Measurements from ENCODE around the gene HTT.
"Not testable (repeated sequence)": the region's sequence is repeated elsewhere in the genome, so short reads cannot be mapped to it uniquely, and the experiment has no call there.

HTT gene

DNA sequence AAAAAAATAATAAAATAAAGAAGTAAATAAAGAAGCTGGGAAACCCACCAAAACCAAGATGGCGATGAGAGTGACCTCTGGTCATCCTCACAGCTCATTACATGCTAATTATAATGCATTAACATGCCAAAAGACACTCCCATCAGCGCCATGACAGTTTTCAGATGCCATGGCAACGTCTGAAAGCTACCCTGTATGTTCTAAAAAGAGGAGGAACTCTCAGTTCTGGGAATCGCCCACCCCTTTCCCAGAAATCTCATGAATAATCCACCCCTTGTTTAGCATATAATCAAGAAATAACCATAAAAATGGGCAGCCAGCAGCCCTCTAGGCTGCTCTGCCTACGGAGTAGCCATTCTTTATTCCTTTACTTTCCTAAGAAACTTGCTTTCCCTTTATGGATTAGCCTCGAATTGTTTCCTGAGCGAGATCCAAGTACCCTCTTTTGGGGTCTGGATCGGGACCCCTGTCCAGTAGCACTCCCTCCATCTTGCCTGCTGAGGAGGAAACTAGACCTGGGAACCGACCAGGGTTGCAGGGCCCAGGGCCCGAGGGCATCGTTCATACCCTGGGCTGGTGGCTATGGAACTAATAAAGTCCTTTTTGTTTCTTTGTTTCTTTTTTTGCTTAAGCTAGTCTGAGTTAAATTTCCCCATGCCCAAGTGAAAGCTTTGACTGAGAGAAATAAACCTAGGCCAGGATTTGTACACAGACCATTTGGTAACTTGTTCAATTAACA lies 31.0 kb upstream of the HTT start:
- TF ChIP-seq, protein P1, sequence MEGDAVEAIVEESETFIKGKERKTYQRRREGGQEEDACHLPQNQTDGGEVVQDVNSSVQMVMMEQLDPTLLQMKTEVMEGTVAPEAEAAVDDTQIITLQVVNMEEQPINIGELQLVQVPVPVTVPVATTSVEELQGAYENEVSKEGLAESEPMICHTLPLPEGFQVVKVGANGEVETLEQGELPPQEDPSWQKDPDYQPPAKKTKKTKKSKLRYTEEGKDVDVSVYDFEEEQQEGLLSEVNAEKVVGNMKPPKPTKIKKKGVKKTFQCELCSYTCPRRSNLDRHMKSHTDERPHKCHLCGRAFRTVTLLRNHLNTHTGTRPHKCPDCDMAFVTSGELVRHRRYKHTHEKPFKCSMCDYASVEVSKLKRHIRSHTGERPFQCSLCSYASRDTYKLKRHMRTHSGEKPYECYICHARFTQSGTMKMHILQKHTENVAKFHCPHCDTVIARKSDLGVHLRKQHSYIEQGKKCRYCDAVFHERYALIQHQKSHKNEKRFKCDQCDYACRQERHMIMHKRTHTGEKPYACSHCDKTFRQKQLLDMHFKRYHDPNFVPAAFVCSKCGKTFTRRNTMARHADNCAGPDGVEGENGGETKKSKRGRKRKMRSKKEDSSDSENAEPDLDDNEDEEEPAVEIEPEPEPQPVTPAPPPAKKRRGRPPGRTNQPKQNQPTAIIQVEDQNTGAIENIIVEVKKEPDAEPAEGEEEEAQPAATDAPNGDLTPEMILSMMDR (IDR thresholded peaks at IDR 0.05; ENCODE audit: insufficient read depth, low read length, poor library complexity, severe bottlenecking): no peak
- Histone ChIP-seq H3K27me3 (replicated peaks; ENCODE audit: control insufficient read depth, insufficient read depth, low read length) (no peaks in the 10 kb centered on the region), H3K4me3 (replicated peaks; ENCODE audit: low read depth, low read length) (no peak overlapping the region), H3K36me3 (ENCODE audit: control insufficient read depth, insufficient read depth, low read length) (no peaks in the 10 kb centered on the region)
- no peak for DNase-seq (ENCODE audit: extremely low read depth, insufficient read length)

DNA sequence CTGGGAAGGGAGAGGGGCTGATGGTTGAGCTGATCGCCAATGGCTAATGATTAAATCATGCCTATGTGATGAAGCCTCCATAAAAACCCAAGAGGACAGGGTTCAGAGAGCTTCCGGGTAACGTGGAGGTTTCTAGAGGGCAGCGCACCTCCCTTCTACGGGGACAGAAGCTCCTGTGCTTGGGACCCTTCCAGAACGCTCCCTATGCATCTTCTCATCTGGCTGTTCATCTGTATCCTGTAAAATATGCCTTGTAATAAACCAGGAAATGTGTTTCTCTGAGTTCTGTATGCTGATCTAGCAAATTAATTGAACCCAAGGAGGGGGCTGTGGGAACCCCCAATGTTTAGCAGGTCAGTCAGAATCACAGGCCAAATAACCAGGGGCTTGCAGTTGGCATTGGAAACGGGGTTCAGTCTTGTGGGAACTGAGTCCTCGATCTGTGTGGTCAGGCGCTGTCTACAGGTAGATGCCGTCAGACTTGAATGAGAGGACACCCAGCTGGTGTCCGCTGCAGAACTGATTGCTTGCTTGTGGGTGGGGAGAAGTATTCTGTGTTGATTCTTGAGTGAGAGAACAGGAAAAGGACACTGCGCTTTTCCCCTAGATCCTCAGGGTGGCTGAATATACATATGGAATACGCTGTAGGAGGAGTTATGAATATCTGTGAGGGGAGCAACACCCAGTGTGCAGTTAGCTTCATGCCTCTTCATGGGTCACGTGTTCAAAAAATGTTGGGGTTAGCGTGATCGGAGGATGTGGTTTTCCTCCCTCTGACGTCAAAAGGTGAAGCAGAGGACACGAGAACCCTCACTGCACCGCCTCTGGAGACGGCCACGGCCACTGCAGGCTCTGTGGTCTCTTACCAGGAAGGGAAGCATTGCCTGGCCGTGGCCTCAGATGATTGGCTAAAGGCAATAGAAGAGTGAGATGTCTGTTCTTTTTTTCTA lies 29.3 kb upstream of the HTT start:
- H3K36me3 ChIP-seq (ENCODE audit: control insufficient read depth, insufficient read depth, low read length): no peaks in the 10 kb centered on the region
- DNase-seq (ENCODE audit: extremely low read depth, insufficient read length): peak; percentile 72
- TF ChIP-seq, protein P1 (IDR thresholded peaks at IDR 0.05; ENCODE audit: insufficient read depth, low read length, poor library complexity, severe bottlenecking): peak; percentile 9

DNA sequence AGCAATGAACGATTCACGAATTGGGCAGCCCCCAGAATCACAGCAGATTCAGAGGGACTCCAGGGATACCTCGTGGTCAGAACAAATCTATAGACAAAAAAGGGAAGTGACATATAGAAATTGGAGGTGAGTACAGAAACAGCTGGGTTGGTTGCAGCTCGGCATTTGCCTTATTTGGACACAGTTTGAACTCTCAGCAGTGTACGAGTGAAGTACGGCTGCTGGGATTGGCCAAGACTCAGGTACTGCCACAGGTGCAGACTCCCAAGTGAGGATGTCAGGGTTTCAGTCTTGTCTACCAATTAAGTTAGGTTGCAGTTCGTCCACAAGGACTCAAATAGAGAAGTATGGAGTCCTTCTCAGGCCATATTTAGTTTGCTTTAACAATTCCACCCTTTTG lies 28.3 kb upstream of the HTT start:
- TF ChIP-seq, protein P1 (IDR thresholded peaks at IDR 0.05; ENCODE audit: insufficient read depth, low read length, poor library complexity, severe bottlenecking): no peak
- Histone ChIP-seq H3K36me3 (ENCODE audit: control insufficient read depth, insufficient read depth, low read length) (no peaks in the 10 kb centered on the region), H3K4me3 (replicated peaks; ENCODE audit: low read depth, low read length) (no peak overlapping the region), H3K27me3 (replicated peaks; ENCODE audit: control insufficient read depth, insufficient read depth, low read length) (no peaks in the 10 kb centered on the region)
- peak; percentile 79 for DNase-seq (ENCODE audit: extremely low read depth, insufficient read length)

More for the DNA sequence above, 29.3 kb upstream of the HTT start:
- Histone ChIP-seq H3K27me3 (replicated peaks; ENCODE audit: control insufficient read depth, insufficient read depth, low read length) (no peaks in the 10 kb centered on the region), H3K4me3 (replicated peaks; ENCODE audit: low read depth, low read length) (no peak overlapping the region)

DNA sequence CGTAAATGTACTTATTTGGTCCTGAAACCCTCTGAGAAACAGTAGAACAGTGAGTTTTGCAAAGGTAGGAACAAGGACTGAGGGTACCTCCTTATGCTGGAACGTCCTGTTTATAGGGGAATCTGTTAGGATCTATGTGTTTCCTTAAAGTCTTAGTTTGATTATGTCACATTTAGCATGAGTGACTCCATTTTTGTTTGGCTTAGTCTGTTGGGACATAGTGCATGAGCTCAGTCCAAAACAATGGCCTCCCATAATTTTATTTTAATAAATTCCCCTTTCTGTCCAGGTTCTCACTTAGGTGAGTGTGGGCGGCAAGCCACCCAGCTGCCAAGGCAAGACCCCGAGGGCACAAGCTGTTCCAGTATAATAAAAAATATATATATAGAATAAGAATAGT lies 27.9 kb upstream of the HTT start:
- DNase-seq (ENCODE audit: extremely low read depth, insufficient read length): no peak
- Histone ChIP-seq H3K36me3 (ENCODE audit: control insufficient read depth, insufficient read depth, low read length) (no peaks in the 10 kb centered on the region), H3K4me3 (replicated peaks; ENCODE audit: low read depth, low read length) (no peak overlapping the region), H3K27me3 (replicated peaks; ENCODE audit: control insufficient read depth, insufficient read depth, low read length) (no peaks in the 10 kb centered on the region)
- TF ChIP-seq, protein P1 (IDR thresholded peaks at IDR 0.05; ENCODE audit: insufficient read depth, low read length, poor library complexity, severe bottlenecking): no peak

DNA sequence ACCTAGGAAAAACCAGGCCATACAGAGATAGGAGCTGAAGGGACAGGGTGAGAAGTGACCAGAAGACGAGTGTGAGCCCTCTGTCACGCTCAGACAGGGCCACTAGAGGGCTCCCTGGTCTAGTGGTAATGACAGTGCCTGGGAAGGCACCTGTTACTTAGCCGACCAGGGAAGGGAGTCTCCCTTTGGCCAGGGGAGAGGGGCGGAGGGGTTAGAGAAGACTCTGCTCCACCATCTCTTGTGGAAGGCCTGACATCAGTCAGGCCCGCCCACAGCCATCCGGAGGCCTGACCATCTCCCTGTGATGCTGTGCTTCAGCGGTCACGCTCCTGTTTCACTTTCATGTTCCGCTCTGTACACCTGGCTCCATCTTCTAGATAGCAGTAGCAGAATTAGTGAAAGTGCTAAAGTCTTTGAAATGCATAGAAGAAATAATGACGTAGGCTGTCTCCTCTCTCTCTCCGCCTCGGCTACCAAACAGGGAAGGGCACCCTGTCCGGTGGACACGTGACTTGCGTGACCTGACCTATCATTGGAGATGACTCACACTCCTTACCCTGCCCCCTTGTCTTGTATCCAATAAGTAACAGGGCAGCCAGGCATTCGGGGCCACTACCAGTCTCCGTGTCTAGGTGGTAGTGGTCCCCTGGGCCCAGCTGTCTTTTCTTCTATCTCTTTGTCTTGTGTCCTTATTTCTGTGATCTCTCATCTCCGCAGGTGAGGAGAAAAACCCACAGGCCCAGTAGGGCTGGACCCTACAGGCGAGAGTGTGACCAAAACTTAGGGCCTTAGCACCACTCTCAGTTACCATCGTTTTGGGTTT lies 26.8 kb upstream of the HTT start:
- Histone ChIP-seq H3K4me3 (replicated peaks; ENCODE audit: low read depth, low read length) (peak overlapping the region; percentile 11; the same call in 1 of the 2 replicates), H3K27me3 (replicated peaks; ENCODE audit: control insufficient read depth, insufficient read depth, low read length) (no peaks in the 10 kb centered on the region), H3K36me3 (ENCODE audit: control insufficient read depth, insufficient read depth, low read length) (no peaks in the 10 kb centered on the region)
- TF ChIP-seq, protein P1 (IDR thresholded peaks at IDR 0.05; ENCODE audit: insufficient read depth, low read length, poor library complexity, severe bottlenecking): peak; percentile 77
- DNase-seq (ENCODE audit: extremely low read depth, insufficient read length): peak; percentile 86

DNA sequence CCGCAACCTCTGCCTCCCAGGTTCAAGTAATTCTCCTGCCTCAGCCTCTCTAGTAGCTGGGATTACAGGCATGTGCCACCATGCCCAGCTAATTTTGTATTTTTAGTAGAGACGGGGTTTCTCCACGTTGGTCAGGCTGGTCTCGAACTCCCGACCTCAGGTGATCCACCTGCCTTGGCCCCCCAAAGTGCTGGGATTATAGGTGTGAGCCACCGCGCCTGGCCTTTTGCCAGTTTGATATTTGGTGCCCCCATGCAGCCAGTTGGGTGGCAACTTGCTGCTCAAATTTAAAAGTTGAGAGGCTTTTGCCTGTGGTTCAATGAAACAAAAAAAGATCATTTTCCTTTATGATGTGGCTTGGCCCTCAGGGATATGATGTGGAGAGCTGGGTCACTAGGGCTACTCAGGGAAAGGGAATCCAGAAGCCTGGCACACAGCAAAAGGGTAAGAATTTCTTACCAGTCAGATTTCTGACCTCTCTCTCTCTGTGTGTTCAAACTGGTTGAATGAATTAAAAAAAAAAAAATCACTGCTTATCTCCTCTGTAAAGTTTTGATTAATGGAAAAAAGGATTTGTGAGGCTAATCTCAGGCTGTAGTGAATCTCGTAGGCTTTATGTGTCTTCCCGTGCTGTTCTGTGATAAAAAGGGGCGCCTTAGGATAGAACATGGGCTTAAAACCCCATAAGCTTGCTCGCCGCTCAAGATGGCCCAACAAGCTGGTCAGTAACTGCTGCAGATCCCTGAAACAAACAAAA lies 23.2 kb upstream of the HTT start:
- not testable (repeated sequence) for H3K4me3 ChIP-seq (replicated peaks; ENCODE audit: low read depth, low read length); DNase-seq (ENCODE audit: extremely low read depth, insufficient read length); H3K27me3 ChIP-seq (replicated peaks; ENCODE audit: control insufficient read depth, insufficient read depth, low read length); H3K36me3 ChIP-seq (ENCODE audit: control insufficient read depth, insufficient read depth, low read length)
